Mammary epithelial cell (primary cell): Measurements from ENCODE around the gene SCN1A.

Experiments
- EZH2 ChIP-seq: IDR thresholded peaks from 2 replicates; pipeline ENCODE4 v1.6.1; 2012; ENCODE audit warnings: low read length, inconsistent platforms, borderline replicate concordance
- TF ChIP-seq, protein P1 (sequence below), 2 donors: IDR thresholded peaks in 1 of 2; conservative IDR thresholded peaks in 1 of 2; 2 replicates each; pipeline ENCODE4 v1.5.1; 2011 to 2012; ENCODE audit warnings: inconsistent platforms in 2 of 2, low read length in 2 of 2, mild to moderate bottlenecking in 2 of 2, control low read depth in 1 of 2, low read depth in 1 of 2; ENCODE audit not compliant: insufficient read depth in 1 of 2; ENCODE audit errors: extremely low read depth in 1 of 2

- TF ChIP-seq, protein P1, sequence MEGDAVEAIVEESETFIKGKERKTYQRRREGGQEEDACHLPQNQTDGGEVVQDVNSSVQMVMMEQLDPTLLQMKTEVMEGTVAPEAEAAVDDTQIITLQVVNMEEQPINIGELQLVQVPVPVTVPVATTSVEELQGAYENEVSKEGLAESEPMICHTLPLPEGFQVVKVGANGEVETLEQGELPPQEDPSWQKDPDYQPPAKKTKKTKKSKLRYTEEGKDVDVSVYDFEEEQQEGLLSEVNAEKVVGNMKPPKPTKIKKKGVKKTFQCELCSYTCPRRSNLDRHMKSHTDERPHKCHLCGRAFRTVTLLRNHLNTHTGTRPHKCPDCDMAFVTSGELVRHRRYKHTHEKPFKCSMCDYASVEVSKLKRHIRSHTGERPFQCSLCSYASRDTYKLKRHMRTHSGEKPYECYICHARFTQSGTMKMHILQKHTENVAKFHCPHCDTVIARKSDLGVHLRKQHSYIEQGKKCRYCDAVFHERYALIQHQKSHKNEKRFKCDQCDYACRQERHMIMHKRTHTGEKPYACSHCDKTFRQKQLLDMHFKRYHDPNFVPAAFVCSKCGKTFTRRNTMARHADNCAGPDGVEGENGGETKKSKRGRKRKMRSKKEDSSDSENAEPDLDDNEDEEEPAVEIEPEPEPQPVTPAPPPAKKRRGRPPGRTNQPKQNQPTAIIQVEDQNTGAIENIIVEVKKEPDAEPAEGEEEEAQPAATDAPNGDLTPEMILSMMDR (conservative IDR thresholded peaks at IDR 0.05 in 1 of 2, IDR thresholded peaks at IDR 0.05 in 1 of 2; ENCODE audit: extremely low read depth in 1 of 2, insufficient read depth in 1 of 2, low read depth in 1 of 2, low read length in 2 of 2): no peak
- TF ChIP-seq EZH2: no peak
Measured at GRCh38 chr2:166137331-166137730, 9.5 kb upstream of the SCN1A start.
